ENCODE measurements around the gene CBX2.
A peak's percentile ranks its signal among the peaks of the same experiment; 100 is the strongest.

CBX2 gene

DNA sequence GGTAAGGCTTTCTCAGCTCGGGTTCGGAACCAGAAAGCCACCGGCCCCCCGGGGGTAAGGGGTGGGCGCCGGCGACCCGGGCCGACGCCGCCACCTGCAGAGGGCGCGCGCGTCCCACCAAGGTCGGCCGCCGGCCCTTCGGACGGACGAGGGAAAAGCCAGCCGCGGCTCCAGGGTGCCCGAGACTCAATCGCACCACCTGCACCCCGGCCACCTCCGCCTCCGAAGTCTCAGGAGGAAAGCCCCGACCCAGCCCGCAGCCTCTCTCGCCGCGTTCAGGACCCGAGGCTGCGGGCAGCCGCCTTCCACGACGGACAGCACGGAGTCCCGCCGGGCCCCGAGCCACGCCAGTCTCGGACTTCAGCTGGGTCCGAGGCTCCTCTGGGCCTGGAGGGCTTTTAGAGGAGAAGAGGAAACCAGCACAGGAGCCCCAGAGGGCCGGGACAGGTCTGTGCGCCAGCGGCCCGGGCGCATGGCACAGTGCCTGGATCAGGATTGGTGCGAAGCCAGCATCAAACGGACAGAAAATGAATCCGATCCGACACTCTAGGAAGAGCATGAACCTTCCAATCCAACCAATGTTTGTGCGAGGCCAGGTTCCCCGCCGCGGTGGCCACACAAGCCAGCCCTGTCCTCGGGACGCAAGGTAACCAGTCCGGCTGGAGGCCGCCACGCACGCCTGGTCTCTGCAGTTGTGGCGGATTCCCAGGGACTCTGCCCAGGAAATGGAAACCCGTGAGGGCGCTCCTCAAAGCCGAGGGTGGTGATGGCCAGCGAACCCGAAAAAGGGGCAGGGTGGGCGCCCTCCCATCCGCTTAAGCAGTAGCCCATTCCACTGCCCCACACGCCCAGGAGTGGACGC is 12.2 kb downstream of the CBX2 start:
- DNase-seq: no peak

DNA sequence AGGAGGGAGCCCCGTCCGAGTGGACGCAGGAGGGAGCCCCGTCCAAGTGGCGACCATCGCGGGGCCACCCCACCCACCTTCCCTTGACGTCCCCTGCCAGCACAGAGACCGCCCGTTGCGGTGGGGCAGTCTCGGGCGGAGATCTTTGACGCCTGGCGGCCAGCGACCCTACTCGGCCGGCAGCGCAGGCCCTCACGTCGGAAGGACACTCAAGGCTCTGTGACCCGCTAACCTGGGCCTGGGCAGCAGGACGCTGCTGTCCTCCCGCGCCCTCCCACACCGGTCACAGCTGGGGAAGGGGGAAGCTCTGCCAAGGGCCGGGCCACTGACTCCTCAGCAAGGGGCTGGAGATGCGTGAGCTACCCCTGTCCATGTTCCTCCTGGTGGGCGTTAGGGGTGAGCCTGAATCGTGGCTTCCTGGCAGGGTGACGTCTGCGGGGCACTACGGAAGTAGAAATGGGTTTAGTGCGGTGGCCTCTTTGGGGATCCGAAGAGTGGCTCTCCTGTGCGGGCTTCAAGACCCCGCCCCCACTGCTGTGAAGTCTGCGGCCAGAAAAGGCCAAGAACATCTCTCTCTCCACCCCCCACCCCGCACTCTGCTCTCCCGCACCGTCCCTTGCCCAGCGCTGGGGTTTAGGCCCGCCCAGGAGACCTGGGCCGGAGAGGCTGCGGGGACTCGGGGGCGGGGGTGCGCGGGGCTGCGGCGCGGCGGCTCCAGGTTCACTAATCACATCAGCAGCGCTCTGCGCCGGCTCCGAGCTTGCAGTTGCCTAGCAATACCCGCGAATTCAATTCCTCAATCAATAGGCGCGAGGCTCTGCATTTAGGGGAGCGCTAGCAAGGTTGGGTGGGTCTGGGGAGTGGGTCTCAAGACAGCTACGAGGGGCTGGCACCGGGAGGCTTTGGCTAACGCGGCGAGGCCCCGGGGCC is 13.1 kb downstream of the CBX2 start:
- no peak for DNase-seq

DNA sequence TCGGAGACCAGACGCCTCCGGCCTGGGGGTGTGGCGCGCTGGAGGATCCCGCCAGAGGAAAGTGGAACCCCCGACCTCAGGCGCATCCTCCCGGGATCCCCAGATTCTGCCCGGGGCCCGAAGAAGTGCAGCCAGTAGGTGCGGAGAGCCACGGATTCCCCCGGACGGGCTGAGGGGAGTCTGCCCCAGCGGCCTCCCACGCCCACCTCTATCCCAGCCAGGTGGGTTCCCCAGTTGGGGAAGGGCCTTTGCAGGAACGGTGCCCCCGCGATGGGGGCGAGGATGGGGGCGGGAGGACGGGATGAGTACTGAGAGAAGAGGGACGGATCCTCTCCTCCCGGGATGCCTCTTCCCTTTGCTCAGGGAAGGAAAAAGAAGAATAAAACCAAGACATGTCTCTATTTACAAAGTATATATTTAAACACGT is 13.8 kb downstream of the CBX2 start:
- no peak for DNase-seq

DNA sequence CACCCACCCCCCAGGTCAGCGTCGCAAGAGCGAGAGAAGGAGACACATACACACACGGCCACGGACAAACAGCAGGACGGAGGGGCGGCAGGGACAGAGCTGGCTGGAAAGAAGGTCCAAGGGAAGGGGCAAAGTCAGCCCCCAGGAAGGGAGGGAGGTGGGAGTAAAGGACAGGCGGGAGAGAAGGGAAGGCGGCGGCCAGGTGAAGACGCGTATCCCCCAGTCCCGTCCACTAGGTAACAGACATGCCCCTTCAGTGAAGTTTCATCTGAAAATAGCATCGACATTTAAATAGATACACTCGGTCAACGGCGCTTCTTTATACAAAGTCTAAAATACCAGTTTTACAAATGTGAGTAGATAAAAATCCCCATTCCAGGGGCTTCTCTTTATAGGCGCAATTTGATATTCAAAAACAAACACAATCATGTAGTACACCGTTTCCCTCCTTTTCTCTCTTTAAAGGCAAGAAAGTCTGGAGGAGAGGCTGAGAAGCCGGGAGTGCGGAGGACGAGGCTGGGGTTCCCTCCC is 14.5 kb downstream of the CBX2 start:
- DNase-seq: no peak

DNA sequence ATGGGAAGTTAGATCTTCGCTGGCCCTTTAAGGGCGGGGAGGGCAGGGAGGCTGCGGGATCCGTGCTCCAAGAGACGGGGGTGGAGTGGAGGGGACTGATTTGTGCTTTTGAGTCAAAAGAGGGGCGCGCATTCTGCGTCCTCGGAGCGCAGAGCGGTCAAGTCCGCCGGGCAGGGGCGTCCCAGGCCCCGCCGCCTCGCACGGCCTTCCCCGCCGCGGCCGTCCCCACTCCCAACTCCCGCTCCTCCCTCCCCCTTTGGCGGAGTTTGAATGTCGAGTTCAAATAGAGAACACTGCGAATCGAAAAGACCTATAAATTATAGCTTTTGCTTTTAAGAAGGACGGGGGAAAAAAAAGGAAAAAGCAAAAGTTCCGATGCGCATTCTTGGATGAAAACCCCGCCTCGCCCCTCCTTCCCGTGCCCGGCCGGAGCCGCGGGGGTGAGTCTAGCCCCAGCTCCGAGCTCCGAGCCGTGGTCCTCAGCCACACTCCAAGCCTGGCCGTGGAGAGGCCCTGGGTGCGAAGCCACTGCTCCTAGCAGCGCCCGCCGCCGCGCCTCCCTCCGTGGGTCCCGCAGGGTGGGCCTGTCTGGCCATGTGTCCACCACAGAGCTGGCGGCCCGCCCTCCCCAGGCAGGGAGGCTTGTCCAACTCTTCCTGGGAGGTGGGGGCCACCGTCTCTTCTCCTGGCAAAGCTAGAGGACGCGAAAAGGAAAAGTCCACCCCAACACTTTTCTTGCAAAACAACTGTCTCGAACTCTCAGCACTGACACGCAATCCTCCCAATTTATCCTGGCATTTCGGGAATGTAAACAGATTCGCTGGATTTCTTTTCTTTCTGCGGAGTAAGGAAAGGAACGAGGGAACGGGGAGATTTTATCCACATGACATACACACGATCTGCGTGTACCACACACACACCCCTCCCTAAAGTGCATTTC is 15.3 kb downstream of the CBX2 start:
- DNase-seq: no peak

DNA sequence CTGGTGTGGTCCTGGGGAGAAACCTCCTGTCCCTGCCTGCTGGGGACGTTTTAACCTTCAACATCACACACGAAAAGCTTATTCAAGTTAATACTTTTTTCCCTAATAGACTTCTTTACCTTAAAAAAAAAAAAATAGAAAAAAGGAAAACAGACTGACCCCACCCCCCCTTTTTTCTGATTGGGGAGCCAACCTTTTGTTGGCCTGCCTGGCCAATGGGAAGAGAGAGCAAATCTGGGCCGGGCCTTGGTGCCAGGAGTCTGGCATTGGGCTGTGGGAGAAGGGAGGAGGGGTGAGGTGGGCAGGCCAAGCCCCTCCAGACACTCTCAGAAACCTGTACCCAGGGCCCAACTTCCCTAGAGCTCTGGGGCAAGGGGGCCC is 16.0 kb downstream of the CBX2 start:
- DNase-seq: peak; percentile 24

DNA sequence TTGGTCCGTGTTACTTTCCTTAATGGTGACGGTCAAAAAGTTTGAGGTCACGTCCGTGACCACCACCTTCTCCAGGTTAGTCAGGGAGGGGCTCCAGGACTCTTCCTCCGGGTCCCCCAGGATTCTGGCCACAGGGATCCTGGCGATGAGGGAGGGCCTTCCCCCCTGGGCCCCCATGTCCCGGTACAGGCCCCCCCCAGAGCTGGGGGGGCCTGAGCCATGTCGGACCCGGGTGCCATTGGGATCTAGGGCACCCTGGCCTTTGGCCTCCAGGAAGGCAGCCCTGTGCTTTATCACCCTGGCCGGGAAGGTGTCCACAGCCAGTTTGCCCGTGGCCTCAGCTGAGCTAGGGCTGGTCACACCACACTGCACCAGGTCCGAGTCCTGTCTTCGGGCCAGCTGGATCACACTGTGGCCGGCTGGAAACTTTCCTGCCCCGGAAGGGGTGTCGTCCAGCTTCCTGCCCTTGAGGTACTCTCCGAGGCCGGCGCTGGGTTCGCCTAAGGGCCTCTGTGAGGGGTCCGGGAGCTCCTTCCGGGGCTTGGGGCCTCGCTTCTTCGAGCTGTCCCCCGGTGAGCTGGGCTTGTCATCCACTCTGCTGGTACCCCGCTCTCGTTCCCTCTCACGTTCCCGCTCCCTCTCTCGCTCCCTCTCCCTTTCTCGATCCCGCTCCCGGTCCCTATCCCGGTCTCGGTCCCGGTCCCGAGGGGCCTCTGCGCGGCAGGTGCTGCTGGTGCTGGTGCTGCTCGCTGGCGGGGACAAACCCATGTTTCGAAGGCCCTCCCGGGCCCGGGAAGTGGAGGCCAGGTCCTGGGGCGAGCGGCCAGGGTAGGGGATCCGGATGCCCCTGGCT is 16.9 kb downstream of the CBX2 start:
- no peak for DNase-seq

DNA sequence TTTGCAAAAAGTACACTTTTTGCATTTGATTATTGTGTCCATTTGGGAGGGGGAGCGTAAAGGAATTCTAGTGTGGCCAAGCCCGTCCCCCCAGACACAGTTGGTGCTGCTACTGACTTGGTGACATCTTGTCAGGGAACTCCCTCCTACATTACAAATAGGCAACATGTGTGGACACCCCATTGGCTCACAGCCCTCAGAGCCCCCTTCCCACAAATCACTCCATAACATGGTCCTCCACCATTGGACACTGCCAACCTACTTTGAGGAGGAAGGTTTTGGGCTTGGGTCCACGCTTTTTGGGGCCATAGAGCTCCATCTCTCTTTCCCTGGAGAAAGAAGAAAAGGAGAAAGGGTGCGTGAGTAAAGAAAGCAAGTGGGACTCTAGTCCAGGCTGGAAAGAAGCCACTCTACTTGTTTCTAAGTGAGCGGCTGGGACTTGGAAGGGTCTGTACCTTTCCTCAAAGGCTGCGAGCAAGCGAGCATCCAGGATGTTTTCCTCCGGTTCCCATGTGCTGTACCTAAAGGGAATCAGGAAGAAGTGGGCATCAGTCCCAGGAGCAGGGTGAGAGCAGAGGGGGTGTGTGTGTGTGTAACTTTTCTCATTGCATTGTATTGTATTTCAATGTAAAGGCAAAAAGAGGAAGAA is 18.0 kb downstream of the CBX2 start:
- no peak for DNase-seq

DNA sequence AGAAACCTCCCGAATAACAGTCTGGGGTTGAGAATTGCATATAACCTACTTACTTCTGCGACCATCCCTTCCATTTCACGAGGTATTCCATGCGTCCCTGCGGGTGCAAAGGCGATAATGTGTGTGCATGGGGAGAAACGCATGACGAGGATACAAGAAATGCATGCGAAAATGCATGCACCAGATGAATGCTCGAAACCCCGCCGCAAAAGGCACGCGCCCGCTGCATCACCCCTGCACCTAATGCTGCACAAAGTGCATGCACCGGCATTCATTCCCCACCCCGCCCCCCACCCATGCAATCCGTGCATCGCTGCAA is 18.5 kb downstream of the CBX2 start:
- no peak for DNase-seq

DNA sequence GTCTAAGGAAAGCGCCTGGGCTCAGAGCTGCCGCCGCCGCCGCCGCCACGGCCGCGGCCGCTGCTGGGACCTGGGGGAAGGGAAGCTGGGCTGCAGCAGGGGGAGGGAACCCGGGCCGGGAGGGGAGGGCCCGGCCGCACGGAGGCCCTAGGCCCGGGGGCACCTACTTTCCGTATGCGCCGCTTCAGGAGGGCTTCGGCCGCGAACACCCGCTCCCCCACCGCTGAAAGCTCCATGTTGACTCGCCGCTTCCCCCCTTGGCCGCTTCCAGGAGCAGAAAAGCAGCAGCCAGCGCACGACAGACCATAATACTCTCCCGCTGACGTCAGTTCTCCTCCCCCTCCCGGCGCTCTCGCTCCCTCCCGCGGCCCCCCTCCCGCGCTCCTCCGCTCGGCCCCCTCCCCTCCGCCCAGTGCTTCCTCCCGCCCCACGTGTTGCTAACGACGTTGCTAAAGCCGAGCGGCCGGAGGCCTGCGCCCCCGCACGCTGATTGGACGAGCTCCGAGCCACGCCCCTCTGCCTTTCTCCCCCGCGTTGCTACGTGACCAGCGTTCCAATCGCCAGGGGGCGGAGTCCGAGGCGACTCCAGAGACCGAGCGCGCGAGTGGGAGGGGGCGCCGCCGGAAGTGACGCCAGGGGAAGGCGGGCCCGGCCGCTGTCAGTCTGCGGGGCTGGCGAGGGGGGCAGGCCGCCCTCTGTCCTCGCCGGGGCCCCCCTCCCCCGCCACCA is 19.0 kb downstream of the CBX2 start, which contains the start of gene CBX8:
Gene CBX8, minus strand, starts transcription at position 315 of the 729 bp plus-strand sequence. Its CDS starts 79 bp downstream, at position 236.
- peak; percentile 99 for DNase-seq

DNA sequence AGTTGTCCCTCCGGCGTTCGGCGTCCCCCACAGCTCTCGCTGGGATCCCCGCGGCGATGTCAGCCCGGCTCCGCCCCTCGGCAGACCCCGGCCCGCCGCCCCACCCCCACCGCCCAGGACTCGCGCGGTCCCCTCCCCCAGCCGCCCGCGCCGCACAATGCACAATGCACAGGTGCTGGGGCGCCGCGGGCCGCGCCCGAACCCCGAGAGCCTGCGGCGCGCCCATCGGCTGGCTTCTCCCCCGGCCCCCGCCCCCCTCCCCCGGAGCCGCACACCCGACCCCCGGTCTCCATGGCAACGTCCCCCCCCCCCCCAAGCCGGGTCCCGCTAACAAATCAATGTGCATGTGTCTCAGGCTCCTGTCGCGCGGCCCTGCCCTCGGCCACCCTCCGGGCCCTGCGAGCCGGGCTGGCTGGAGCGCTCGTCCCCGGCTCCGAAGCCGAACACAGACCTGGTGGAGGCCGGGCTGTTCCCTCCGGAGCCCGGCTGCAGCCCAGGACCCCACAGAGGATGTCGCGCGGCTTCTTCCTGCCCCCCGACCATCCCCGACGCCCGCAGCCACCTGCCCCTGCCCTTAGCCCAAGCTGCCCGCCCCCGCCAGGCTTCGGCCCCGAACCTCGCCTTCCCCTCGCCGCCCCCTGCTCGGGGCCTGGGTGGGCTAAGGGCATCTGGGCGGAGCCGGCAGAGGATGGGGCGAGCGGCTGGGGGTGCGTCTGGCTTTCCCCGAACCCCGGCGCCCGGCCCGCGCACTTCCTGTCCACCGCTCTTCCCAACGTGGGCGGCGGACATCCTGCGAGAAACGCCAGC is 19.7 kb downstream of the CBX2 start:
- no peak for DNase-seq

DNA sequence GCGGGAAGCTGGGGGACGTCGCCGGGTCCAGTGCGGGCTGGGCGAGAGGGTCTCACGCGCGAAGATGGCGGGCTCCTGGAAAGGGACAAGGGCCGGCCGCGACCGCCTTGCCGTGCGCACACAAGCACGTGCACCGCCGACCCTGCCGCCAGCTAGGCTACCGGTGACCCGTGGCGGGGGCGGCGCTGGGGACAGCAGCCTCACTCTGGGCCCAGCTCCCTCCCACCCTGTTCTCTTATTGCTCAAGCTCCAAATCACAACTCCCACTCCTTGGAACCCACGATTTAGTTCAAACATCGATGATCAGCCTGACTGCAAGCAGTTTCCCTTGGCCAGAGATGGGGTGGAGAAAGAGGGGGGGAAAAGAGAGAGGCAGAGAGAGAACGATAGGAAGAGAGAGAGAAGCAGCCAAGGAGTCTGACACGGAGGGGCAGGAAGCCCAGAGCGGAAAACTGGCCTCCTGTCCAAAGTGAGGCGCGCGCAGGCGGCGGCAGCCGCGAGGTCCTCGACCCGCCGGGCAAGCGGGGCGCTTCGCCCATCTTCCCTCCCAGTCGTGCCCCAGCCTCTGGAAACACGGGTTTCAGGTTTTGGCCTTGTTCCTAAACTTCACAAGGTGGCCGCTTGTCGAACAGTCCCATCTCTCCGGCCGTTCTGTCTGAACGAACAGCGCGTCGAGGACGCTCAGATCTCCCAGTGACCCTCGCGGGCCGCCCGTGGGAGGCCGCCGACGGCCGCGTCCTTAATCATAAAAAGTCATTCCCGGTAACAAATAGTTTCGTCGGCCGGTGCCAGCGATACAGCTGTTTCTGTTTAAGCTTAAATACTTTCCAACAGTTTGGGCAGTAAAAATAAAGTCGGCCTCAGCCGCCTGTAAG is 20.6 kb downstream of the CBX2 start:
- DNase-seq: no peak

DNA sequence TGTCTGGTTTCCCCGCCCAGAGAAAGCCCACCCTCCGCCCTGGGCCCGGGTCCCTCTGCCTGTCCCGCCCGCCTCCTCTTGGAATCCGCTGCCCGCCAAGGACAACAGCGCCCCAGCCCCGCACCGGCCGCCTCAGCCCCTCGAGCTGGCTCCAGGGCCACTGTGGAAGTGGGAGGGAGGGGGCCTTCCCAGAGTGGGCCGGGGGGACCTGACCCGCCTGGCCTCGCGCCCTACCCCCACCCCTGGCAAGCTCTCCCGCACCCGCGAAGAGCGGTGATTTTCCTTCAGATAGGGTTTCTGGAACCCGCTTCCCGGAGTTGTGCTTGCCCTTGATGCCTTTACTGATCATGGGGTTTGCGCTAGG is 21.2 kb downstream of the CBX2 start:
- DNase-seq: no peak

DNA sequence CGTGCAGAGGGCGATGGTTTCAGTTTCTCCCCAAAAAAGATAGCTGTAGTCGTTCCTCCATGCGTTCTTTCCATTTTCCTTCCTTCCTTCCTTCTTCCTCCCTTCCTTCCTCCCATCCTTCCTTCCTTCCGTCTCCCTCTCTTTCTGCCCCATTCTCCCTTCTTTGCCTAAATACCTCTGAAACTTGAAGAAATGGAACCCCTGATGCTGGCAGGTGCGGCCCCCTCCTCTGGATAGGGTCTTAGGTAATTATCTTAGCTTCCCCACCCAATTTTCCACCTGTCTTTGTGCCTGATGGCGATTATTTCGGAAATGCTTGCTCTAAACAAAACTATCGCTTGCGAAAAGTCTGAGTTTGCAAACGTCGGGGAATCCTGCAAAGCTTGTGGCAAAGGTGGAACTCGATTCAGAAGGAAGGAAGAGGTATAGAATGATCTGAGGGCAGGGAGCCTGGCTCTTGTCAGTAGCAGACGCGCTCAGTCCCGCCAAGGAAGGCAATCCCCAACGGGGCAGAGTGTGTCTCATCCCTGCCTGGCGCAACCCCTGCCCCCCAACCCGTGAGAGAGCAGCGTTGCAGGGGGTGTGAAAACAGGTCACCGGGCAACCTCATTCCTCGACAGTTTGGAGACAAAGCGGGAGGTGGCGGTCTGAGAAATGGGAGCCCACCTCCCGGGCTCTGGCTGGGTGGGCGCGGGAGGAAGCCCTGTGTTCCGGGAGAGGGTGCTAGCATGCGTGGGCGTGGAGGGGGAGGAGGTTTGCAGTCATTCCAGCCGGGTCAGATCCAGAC is 21.8 kb downstream of the CBX2 start:
- DNase-seq: peak; percentile 34

DNA sequence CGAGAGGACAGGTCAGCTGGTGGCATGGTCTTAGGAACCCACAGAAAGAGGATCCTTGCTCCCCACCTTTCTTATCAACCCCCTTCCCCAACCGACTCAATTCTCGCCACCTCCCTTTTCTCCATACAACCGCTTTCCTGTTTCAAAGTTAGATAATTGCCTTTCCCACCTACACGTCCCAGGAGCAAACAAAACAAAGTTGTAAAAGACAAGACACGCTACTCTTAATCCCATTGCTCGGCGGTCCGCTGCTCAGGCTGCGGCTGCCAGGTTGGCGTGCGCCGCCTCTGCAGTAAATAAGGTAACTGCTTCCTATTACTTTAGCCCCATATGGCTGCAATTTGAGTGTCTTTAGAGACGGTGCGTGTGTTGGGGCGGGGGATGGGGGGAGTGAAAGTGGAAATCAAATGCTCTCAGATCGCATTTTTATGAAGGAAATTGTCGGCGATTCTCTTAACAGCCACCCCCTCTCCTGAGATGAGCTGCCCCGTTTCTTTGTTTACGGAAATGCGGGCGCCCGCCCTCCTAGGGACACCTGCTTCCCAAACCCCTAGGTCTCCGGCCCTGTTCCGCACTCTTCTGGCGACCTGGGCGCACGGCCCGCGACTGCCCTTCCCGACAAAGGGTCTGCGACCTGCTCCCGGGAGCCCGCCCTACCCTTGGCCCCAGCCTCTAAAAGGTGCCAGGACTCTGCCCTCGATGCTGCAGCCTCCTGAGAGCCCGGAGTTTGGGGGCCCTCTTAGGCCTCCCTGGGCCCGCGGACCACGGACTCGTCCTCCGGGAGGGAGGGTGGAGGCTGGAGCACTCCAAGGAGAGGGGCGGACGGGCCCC is 22.6 kb downstream of the CBX2 start:
- peak; percentile 86 for DNase-seq
